MM.1S (cell line): ENCODE measurements around the gene PTPN20.

Experiments
- DNase-seq: peaks from one replicate; pipeline ENCODE4 v3.0.0-alpha.2; 2015
- H2AFZ ChIP-seq: fragments of 300-600 bp; sonication (generic); 2 replicates; pipeline ENCODE4 v1.6.0; 2016; ENCODE audit warnings: antibody characterized with exemption, low read length
- H3F3A ChIP-seq: fragments of 300-600 bp; sonication (generic); 2 replicates; pipeline ENCODE4 v1.6.1; 2016; ENCODE audit warnings: mild to moderate bottlenecking, antibody characterized with exemption, low read length, moderate library complexity, mixed read lengths; ENCODE audit not compliant: insufficient read depth
- H3K27ac ChIP-seq: fragments of 300-600 bp; sonication (generic); 2 replicates; pipeline ENCODE4 v1.5.1; 2016; ENCODE audit warnings: mild to moderate bottlenecking, low read length
- H3K27me3 ChIP-seq: fragments of 300-600 bp; sonication (generic); replicated peaks from 2 replicates; pipeline ENCODE4 v1.6.0; 2016; ENCODE audit warnings: low read length; ENCODE audit not compliant: insufficient read depth
- H3K36me3 ChIP-seq: fragments of 300-600 bp; sonication (generic); replicated peaks from 2 replicates; pipeline ENCODE4 v1.6.1; 2016; ENCODE audit warnings: mild to moderate bottlenecking, low read length, mixed read lengths; ENCODE audit not compliant: insufficient read depth
- H3K4me1 ChIP-seq: fragments of 300-600 bp; sonication (generic); 2 replicates; pipeline ENCODE4 v1.6.1; 2016; ENCODE audit warnings: low read length, mixed read lengths
- H3K4me2 ChIP-seq: fragments of 300-600 bp; sonication (generic); 2 replicates; pipeline ENCODE4 v1.6.0; 2016; ENCODE audit warnings: low read depth, low read length
- H3K4me3 ChIP-seq: fragments of 300-600 bp; sonication (generic); 2 replicates; pipeline ENCODE4 v1.5.1; 2016; ENCODE audit warnings: low read length, mixed read lengths
- H3K79me2 ChIP-seq: fragments of 300-600 bp; sonication (generic); 2 replicates; pipeline ENCODE4 v1.6.1; 2016; ENCODE audit warnings: mixed run types, low read length, mixed read lengths
- H3K9ac ChIP-seq: fragments of 300-600 bp; sonication (generic); 2 replicates; pipeline ENCODE4 v1.6.1; 2016; ENCODE audit warnings: low read length, mixed read lengths
- H3K9me2 ChIP-seq: fragments of 300-600 bp; sonication (generic); replicated peaks from 2 replicates; pipeline ENCODE4 v1.6.1; 2016; ENCODE audit warnings: mild to moderate bottlenecking, low read length, mixed read lengths; ENCODE audit not compliant: insufficient read depth
- H3K9me3 ChIP-seq: fragments of 300-600 bp; sonication (generic); replicated peaks from 2 replicates; pipeline ENCODE4 v1.6.1; 2016; ENCODE audit warnings: mild to moderate bottlenecking, low read length, mixed read lengths; ENCODE audit not compliant: insufficient read depth
- H4K20me1 ChIP-seq: fragments of 300-600 bp; sonication (generic); 2 replicates; pipeline ENCODE4 v1.6.1; 2016; ENCODE audit warnings: mild to moderate bottlenecking, low read length, moderate library complexity, mixed read lengths; ENCODE audit not compliant: insufficient read depth
- CTCF ChIP-seq: fragments of 300-600 bp; sonication (generic); IDR thresholded peaks from 2 replicates; pipeline ENCODE4 v1.5.1; 2016; ENCODE audit warnings: antibody characterized with exemption, low read length, mixed read lengths
- EZH2 ChIP-seq: fragments of 300-600 bp; sonication (generic); optimal IDR thresholded peaks from 2 replicates; pipeline ENCODE3; 2017; ENCODE audit warnings: low read depth, mild to moderate bottlenecking, antibody characterized with exemption, low read length, mixed read lengths
- EZH2phosphoT487 ChIP-seq: fragments of 300-600 bp; sonication (generic); IDR thresholded peaks from 2 replicates; pipeline ENCODE4 v1.6.1; 2018; ENCODE audit warnings: antibody characterized with exemption, low read length

PTPN20 gene

DNA sequence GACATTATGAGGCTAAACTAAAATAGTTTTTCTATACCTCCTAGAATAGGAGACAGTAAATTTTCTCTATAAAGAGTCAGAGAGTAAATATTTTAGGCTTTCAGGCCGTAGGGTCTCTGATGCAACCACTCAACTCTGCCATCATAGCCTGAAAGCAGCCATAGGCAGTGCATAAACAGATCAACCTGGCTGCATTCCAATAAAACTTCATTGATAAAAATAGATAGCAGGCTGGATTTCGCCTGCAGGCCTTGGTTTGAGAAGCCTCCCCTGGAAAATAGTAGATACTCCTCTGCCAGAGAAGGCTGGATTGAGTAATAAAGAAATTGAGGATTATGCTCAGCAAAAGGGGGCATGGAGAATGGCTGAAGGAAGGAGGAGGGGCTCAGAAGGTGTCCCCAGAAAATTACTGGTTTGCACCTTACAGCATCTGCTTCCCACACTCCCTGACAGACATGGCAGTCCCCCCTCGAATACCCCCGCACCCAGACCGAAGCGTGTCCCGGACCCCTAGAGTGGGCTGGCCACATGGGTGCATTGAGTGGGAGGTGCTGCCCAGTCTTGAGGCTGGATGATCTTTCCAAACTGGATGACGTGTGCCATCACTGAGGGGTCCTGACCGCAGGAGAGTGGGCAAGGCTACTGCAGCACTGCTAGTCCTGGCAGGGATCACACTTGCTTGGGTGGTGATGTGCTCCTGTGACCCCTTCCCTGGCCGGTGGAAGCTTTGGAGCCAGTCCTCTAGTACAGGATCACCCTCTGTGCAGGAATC lies 126.6 kb downstream of the PTPN20 start:
- TF ChIP-seq EZH2phosphoT487, result no peak
- TF ChIP-seq EZH2, result no peak
- no peak for TF ChIP-seq CTCF
- Histone ChIP-seq H3K36me3 (no peaks in the 10 kb centered on the region), H3K79me2 (no peaks in the 10 kb centered on the region), H3F3A (no peaks in the 10 kb centered on the region), H2AFZ (no peak overlapping the region), H3K4me1 (no peaks in the 10 kb centered on the region), H4K20me1 (no peaks in the 10 kb centered on the region), H3K4me2 (no peak overlapping the region), H3K27me3 (no peaks in the 10 kb centered on the region), H3K4me3 (no peak overlapping the region), H3K9me3 (no peaks in the 10 kb centered on the region), H3K27ac (no peak overlapping the region), H3K9ac (no peak overlapping the region), H3K9me2 (no peaks in the 10 kb centered on the region)
- DNase-seq, result no peak

DNA sequence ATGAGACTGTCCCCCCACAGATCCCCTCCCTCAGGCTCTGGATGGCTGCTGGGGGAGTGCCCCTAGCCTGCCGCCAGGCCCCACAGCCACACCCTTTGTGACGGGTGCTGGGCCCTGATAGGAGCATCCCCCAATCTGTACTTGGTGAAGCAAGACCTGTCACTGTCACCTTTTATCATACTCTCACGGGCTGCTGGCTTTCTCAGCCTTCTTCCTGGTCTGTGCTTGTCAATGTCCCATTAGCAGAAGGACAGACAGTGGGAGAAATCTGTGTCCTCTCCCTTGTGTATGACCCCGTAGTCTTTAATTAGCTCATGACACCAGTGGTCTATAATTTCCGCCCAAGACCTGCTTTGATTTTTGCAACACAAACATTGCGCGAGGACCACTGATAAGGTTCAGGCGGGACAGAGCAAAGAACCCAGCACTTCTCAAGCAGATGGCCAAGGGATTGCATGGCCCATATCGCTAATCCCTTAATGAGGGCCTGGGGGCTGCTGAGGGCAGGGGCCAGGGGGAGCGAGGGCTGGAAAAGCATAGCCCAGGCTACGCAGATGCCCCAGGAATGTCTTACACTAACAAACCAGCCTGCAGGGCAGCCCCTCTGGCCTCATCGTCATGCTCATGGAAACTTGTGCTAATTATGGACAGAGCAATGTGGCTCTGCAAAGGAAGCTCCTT lies 127.8 kb downstream of the PTPN20 start:
- H4K20me1 ChIP-seq, result no peaks in the 10 kb centered on the region
- no peaks in the 10 kb centered on the region for H3K4me1 ChIP-seq
- no peaks in the 10 kb centered on the region for H3F3A ChIP-seq
- H2AFZ ChIP-seq, result no peak overlapping the region
- H3K36me3 ChIP-seq, result no peaks in the 10 kb centered on the region
- H3K4me2 ChIP-seq, result no peak overlapping the region
- H3K9me2 ChIP-seq, result no peaks in the 10 kb centered on the region
- no peak overlapping the region for H3K4me3 ChIP-seq
- no peaks in the 10 kb centered on the region for H3K9me3 ChIP-seq
- no peak overlapping the region for H3K9ac ChIP-seq
- no peaks in the 10 kb centered on the region for H3K79me2 ChIP-seq
- TF ChIP-seq EZH2, result no peak
- H3K27me3 ChIP-seq, result no peaks in the 10 kb centered on the region
- DNase-seq, result no peak
- H3K27ac ChIP-seq, result no peak overlapping the region

- no peaks in the 10 kb centered on the region for H3K36me3 ChIP-seq
- no peaks in the 10 kb centered on the region for H4K20me1 ChIP-seq
- H3K4me2 ChIP-seq, result no peak overlapping the region
- H3K4me1 ChIP-seq, result no peaks in the 10 kb centered on the region
- no peak overlapping the region for H3K27ac ChIP-seq
- H3K9me2 ChIP-seq, result no peaks in the 10 kb centered on the region
- TF ChIP-seq EZH2phosphoT487 (no peak), EZH2 (no peak), CTCF (no peak)
- no peaks in the 10 kb centered on the region for H3K9me3 ChIP-seq
- no peak overlapping the region for H3K4me3 ChIP-seq
- no peaks in the 10 kb centered on the region for H3K27me3 ChIP-seq
- H3F3A ChIP-seq, result no peaks in the 10 kb centered on the region
- DNase-seq, result no peak
- no peaks in the 10 kb centered on the region for H3K79me2 ChIP-seq
- no peak overlapping the region for H3K9ac ChIP-seq
- H2AFZ ChIP-seq, result no peak overlapping the region
Measured at GRCh38 chr10:47039562-47039913, 128.3 kb downstream of the PTPN20 start.

DNA sequence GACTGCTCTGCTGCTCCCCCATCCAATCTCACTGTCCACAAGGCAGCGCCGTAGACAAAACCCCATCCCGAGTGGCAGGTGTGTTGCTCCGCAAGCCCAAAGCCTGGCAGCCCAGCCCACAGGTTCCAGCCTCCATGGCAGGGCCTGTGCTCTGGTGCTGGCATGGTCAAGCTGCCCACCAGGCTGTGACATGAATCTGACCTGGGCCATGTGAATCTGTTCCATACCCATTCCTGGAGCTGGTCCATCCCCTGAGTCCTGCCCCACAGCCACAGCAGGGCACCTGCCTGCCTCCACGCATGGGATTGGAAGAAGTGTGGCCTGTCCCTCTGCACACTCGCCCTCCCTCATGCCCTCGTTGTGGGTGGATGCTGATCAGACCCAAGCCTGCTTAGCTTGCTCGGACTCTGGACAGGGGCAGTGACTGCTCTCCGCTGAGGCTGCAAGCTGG lies 128.8 kb downstream of the PTPN20 start:
- no peaks in the 10 kb centered on the region for H3K79me2 ChIP-seq

More for the DNA sequence above, 128.8 kb downstream of the PTPN20 start:
- H3K9me3 ChIP-seq, result no peaks in the 10 kb centered on the region
- H3K9ac ChIP-seq, result no peak overlapping the region
- no peaks in the 10 kb centered on the region for H3K4me1 ChIP-seq
- H2AFZ ChIP-seq, result no peak overlapping the region
- no peaks in the 10 kb centered on the region for H3K27me3 ChIP-seq
- no peaks in the 10 kb centered on the region for H4K20me1 ChIP-seq
- H3K27ac ChIP-seq, result no peak overlapping the region
- no peak overlapping the region for H3K4me2 ChIP-seq
- TF ChIP-seq EZH2, result no peak
- no peak for TF ChIP-seq CTCF
- TF ChIP-seq EZH2phosphoT487, result no peak
- H3K4me3 ChIP-seq, result no peak overlapping the region
- no peaks in the 10 kb centered on the region for H3K36me3 ChIP-seq
- H3F3A ChIP-seq, result no peaks in the 10 kb centered on the region
- no peaks in the 10 kb centered on the region for H3K9me2 ChIP-seq
- DNase-seq, result no peak
